GM12892 (cell line): ENCODE measurements around the gene GRIA2.

Experiments
- POLR2A ChIP-seq: IDR thresholded peaks from 2 replicates; pipeline ENCODE4 v1.6.1; 2011; ENCODE audit warnings: low read depth, low read length, control low read depth
- POLR2AphosphoS5 ChIP-seq: IDR thresholded peaks from 2 replicates; pipeline ENCODE4 v1.6.1; 2011; ENCODE audit warnings: low read depth, low read length, control low read depth
- TAF1 ChIP-seq: IDR thresholded peaks from 2 replicates; pipeline ENCODE4 v1.6.1; 2011; ENCODE audit warnings: low read depth, mild to moderate bottlenecking, control low read depth, low read length, borderline replicate concordance

- no peak for TF ChIP-seq POLR2A
- no peak for TF ChIP-seq TAF1
- TF ChIP-seq POLR2AphosphoS5: no peak
Measured at GRCh38 chr4:157217708-157218107, 2.8 kb upstream of the GRIA2 start.
